D341Med (cell line): Measurements from ENCODE around the gene TFRC.
"Not testable (repeated sequence)": the region's sequence is repeated elsewhere in the genome, so short reads cannot be mapped to it uniquely, and the experiment has no call there.

Experiments
- DNase-seq: peaks from one replicate; pipeline ENCODE4 v3.0.0; 2012; ENCODE audit warnings: low spot score

TFRC gene

GRCh38 chr3:196004359-196005052 is 77.4 kb downstream of the TFRC start:
- DNase-seq = not testable (repeated sequence)

GRCh38 chr3:196003611-196004010 is 78.3 kb downstream of the TFRC start:
- no peak for DNase-seq

- DNase-seq = not testable (repeated sequence)
Measured at GRCh38 chr3:196002721-196003120, 79.2 kb downstream of the TFRC start.

- not testable (repeated sequence) for DNase-seq
Measured at GRCh38 chr3:196001240-196001639, 80.7 kb downstream of the TFRC start.

- not testable (repeated sequence) for DNase-seq
Measured at GRCh38 chr3:196000360-196000950, 81.4 kb downstream of the TFRC start.

GRCh38 chr3:195999896-196000295 is 82.0 kb downstream of the TFRC start:
- DNase-seq = no peak
